Activated naive CD8-positive, alpha-beta T cell (primary cell): ENCODE results near the gene MR1.
"Not testable (repeated sequence)": the region's sequence is repeated elsewhere in the genome, so short reads cannot be mapped to it uniquely, and the experiment has no call there.

Source experiments
- H3K27ac Mint-ChIP-seq: one replicate; pipeline ENCODE4 v1.8.0; 2021; ENCODE audit warnings: mixed read lengths
- H3K27me3 Mint-ChIP-seq: one replicate; pipeline ENCODE4 v1.8.0; 2021; ENCODE audit warnings: mixed read lengths
- H3K36me3 Mint-ChIP-seq: one replicate; pipeline ENCODE4 v1.8.0; 2021; ENCODE audit warnings: mixed read lengths
- H3K4me1 Mint-ChIP-seq: one replicate; pipeline ENCODE4 v1.8.0; 2021; ENCODE audit warnings: low read depth, mixed read lengths
- H3K4me3 Mint-ChIP-seq: one replicate; pipeline ENCODE4 v1.8.0; 2021; ENCODE audit warnings: mild to moderate bottlenecking, mixed read lengths
- H3K9me3 Mint-ChIP-seq: one replicate; pipeline ENCODE4 v1.8.0; 2021; ENCODE audit warnings: low read depth, mixed read lengths

MR1 gene

DNA sequence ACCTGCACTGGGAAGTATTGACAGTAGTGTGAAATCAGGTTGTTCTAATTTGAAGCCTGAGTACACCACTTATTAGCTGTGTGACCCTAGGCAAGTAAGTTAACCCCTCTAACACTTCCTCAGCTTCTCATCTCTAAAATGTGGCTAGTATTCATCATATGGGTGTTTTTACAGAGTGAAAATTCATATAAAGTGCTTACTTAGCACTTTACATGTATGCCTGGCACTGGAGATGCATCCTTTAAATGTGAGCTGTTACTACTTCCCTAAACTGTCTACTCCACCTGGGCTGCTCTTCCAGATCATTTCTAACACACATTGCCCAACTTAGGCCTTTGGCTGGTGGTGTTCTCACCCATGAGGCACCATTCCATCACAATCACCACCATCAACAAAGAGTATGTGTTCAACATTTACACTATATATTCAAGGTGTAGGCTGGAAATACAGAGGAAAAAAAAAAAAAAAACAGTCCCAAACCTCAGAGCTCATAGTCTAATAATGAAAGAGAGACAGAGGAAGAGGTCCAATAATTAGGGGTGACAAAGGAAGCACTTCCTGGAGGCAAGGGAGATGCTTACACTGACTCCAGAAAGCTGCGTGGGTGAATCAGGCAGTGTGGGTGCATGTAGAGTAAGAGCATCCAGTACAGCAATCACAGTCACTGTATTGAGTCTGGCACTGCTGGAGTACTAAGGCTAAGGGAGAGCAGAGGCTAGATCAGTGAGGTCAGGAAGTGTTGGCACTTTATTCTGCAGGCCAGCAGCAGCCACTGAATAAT, 14.7 kb upstream of the MR1 start:
- Mint-ChIP-seq H3K9me3 (no peaks in the 10 kb centered on the region), H3K4me1 (peaks cover 41% of the 10 kb centered on the region), H3K4me3 (peak overlapping the region; percentile 30), H3K27me3 (no peaks in the 10 kb centered on the region), H3K27ac (peak overlapping the region; percentile 74), H3K36me3 (peaks cover 10% of the 10 kb centered on the region)

DNA sequence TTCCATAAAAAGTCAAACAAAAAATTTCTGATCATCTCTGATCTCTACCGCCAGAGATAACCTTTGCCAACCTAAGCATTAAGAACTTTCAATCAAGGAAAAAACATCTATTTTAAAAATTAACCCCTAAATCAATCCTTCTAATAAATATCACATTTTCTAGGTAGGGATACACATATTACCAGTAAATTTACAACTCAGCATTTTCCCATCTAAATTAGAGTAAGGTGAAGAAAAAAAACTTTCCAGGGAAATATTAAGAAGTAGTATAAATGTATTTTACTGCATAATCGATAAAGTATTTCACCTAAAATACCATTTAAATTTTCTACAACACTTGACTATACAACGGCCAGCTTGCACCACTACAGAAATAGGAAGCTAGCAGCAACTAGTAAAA, 12.6 kb upstream of the MR1 start:
- H3K27ac Mint-ChIP-seq: peak overlapping the region; percentile 97
- no peaks in the 10 kb centered on the region for H3K9me3 Mint-ChIP-seq
- H3K36me3 Mint-ChIP-seq: peaks cover 10% of the 10 kb centered on the region
- peak overlapping the region; percentile 85 for H3K4me3 Mint-ChIP-seq
- H3K27me3 Mint-ChIP-seq: peaks cover 1% of the 10 kb centered on the region
- H3K4me1 Mint-ChIP-seq: peaks cover 41% of the 10 kb centered on the region

DNA sequence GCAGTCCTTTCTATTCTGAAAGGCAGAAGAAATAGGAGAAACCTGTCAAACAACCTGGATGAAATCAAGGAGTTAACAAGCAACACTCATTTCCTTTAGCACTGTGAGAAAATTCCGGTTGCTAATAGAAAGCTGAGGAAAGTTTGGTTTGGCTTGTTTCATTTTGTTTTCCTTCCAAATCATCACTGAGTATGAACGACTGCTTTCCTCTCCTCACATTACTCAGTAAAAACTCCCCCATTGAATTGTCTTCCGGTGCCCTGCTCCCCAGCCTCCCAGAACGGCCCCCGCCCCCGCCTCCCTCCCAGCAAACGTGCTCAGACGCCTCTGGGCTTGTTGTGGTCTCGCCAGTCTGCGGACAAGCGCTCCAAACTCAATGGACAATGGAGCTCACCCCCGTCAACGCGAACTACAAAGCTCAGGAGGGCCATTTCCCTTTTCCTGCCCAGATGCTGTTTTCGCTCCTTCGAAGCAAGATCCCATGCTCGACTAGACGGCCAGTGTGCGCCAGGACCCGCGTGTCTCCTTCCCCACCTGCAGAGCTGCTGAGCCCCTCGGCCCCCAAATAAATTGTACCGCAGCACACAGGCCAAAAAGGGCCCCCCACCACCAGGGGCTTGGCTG, 11.9 kb upstream of the MR1 start:
- peak overlapping the region; percentile 85 for H3K4me3 Mint-ChIP-seq

DNA sequence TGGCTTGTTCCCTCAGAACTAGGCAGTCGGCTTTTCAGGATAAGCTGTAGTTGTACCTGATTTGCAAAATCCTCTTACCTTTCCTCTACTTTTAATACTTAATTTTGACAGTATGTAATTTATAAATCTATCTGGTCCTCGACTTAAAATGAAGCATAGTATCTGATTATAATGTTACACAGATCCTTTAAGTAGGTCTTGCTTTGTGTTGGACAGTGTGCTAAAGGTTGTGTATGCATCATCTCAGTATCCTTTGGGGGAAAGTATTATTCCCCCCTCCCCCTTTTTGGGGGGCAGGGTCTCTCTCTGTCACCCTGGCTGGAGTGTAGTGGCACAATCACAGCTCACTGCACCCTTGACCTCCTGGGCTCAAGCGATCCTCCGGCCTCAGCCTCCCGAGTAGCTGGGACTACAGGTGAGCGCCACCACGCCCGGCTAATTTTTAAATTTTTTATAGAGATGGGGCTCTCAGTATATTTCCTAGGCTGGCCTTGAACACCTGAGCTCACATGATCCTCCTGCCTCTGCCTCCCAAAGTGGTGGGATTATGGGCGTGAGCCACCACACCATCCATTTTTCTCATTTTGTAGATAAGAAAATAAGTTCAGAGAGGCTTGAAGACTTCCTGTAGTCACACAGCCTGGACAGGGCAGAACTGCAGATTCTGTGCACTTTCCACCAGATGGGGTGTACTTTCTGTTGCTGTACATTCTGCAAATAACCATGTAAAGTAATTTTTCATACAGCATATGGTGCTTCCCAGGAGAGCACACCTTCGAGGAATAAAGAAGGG, 10.3 kb upstream of the MR1 start:
- H3K4me1 Mint-ChIP-seq: peaks cover 33% of the 10 kb centered on the region
- peak overlapping the region; percentile 85 for H3K4me3 Mint-ChIP-seq
- peaks cover 4% of the 10 kb centered on the region for H3K36me3 Mint-ChIP-seq
- no peaks in the 10 kb centered on the region for H3K9me3 Mint-ChIP-seq
- peak overlapping the region; percentile 97 for H3K27ac Mint-ChIP-seq
- peaks cover 1% of the 10 kb centered on the region for H3K27me3 Mint-ChIP-seq

More for the DNA sequence above, 11.9 kb upstream of the MR1 start:
- Mint-ChIP-seq H3K27ac (peak overlapping the region; percentile 97), H3K4me1 (peaks cover 41% of the 10 kb centered on the region), H3K9me3 (no peaks in the 10 kb centered on the region), H3K36me3 (peaks cover 10% of the 10 kb centered on the region), H3K27me3 (peaks cover 1% of the 10 kb centered on the region)

DNA sequence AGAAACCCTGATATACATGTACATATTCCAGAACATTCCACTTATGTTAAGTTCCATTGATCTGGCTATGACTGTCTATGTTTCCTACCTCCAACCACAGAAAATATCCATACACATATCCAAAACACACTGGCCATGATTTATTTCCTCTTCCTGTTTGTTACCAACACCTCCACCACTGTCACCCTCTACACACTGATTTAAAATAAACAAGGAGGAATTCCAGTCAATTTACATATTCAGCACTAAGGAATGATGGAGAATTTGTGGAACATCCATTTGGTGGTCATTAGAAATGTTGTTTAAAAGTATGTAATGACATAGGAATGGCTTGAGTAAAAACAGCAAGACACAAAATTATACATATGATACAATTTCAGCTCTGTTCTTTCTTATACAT, 5.6 kb upstream of the MR1 start:
- Mint-ChIP-seq H3K9me3 (no peaks in the 10 kb centered on the region), H3K4me1 (peaks cover 10% of the 10 kb centered on the region), H3K4me3 (no peak overlapping the region)

DNA sequence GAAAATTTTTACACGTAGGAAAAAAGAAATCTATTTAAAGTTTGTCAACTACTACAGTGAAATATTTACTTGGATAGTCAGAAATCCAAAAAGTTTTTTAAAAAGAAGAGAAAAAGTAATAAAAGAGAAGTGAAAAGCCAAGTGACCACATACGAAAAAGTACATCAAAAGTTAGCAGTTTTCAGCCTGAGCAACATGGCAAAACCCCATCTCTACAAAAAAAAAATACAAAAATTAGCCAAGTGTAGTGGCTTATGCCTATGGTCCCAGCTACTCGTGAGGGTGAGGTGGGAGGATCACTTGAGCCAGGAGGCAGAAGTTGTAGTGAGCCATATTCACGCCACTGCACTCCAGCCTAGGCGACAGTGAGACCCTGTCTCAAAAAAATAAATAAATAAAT, 5.2 kb upstream of the MR1 start:
- no peaks in the 10 kb centered on the region for H3K9me3 Mint-ChIP-seq
- H3K27me3 Mint-ChIP-seq: peaks cover 1% of the 10 kb centered on the region
- peaks cover 11% of the 10 kb centered on the region for H3K4me1 Mint-ChIP-seq
- H3K4me3 Mint-ChIP-seq: no peak overlapping the region
- no peak overlapping the region for H3K27ac Mint-ChIP-seq
- no peaks in the 10 kb centered on the region for H3K36me3 Mint-ChIP-seq

More for the DNA sequence above, 5.6 kb upstream of the MR1 start:
- H3K27ac Mint-ChIP-seq: no peak overlapping the region
- H3K36me3 Mint-ChIP-seq: no peaks in the 10 kb centered on the region
- H3K27me3 Mint-ChIP-seq: peaks cover 1% of the 10 kb centered on the region

DNA sequence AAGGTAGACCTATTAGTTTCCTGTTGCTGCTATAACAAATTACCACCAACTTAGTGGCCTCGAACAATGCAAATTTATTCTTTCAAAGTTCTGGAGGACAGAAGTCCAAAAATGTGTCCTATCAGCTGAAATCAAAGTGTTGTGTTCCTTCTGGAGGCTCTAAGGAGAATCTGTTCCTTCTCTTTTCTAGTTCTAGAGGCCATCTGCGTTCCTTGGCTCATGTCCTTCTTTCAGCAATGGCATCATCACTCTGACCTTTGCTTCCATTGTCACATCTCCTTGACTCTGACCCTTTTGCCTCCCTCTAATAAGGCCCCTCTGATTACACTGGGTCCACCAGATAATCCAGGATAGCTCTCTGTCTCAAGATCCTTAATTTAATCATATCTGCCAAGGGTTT, 1.2 kb upstream of the MR1 start:
- Mint-ChIP-seq H3K27ac (peak overlapping the region; percentile 98), H3K4me3 (no peak overlapping the region), H3K27me3 (no peaks in the 10 kb centered on the region), H3K4me1 (peaks cover 45% of the 10 kb centered on the region), H3K9me3 (no peaks in the 10 kb centered on the region), H3K36me3 (no peaks in the 10 kb centered on the region)

DNA sequence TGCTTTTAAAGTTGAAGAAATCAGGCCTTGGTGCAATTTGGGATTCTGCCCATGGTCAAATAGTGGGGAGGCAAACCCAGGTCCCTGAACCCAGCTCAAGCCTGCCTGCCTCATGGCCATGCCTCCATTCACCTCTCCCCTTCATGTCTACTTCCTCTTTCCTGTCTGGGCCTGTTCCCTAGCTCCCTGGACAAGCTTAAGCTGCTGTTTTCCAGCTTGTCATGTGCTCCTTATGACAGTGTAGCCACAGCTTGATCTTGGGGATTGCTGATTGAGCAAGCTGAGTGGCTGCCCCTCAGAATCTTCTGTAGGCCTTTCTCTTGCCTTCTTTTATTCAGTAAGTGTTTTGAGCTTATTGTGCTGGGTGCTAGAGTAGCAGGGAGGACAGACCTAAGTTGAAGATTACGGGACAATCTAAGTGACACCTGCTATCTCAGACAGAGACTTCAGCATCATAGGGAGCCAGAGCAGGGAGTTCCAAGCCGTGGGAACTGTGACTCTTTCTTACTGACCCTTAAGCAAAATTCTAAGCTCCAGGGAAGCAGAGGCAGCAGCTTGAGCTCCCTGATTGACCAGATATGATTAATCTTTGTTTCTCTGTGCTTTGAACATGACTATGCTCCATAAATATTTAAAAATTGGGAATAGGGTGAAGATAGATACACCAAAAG, 520 bp upstream of the MR1 start:
- Mint-ChIP-seq H3K4me3 (peak overlapping the region; percentile 97), H3K27me3 (no peaks in the 10 kb centered on the region), H3K27ac (peak overlapping the region; percentile 98), H3K36me3 (peaks cover under 1% of the 10 kb centered on the region), H3K9me3 (no peaks in the 10 kb centered on the region), H3K4me1 (peaks cover 51% of the 10 kb centered on the region)

DNA sequence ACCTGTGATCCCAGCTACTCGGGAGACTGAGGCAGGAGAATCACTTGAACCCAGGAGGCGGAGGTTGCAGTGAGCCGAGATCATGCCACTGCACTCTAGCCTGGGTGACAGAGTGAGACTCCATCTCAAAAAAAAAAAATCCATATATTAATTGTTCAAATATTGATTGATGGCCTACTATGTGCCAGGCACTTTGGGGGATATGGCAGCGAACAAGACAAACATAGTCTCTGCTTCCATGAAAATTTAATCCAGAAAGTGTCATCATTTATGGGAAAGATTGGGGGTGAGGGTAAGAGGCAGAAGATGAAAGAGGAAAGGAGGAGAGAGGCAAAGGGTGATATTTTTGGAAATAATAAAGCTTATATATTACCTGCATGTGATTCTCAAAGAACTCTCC, 1.4 kb downstream of the MR1 start:
- H3K27ac Mint-ChIP-seq: peak overlapping the region; percentile 54
- H3K27me3 Mint-ChIP-seq, H3K9me3 Mint-ChIP-seq, H3K36me3 Mint-ChIP-seq: not testable (repeated sequence)
- peak overlapping the region; percentile 77 for H3K4me3 Mint-ChIP-seq
- peaks cover 64% of the 10 kb centered on the region for H3K4me1 Mint-ChIP-seq

DNA sequence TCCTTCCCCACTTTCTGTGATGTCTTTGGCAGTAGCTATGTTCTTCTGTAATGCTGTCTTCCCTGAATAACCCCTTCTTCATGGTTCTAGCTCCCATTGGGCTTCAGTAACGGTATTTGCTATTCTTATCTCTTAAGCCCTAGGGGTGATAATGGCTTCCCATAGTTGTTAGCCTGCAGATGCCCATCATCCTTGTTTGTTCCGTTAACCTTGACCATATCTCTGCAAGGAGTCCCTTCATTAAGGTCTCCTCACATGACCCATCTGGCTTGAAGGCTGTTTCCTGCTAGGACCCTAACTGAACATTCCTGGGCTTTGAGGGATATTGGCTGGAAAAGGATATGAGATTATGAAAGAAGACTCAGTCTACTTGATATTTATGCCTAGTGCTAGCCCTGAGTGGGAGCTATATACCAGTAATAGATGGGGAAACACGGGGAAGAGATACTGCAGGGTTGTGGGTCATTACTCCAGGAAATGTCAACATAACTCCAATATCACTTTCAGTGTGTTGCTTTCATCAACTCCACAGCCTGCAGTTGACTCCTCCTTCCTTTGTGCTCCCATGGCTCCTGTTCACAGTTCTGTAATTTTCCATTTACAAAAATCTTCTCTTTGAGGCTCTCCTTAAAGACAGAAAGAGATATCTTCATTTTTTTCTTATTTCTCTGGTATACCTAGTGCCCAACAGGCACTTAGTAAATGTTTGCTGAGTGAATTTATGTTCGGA, 2.5 kb downstream of the MR1 start:
- Mint-ChIP-seq H3K36me3 (peaks cover 8% of the 10 kb centered on the region), H3K9me3 (no peaks in the 10 kb centered on the region), H3K27me3 (no peaks in the 10 kb centered on the region), H3K4me3 (peak overlapping the region; percentile 77), H3K27ac (peak overlapping the region; percentile 54), H3K4me1 (peaks cover 71% of the 10 kb centered on the region)

DNA sequence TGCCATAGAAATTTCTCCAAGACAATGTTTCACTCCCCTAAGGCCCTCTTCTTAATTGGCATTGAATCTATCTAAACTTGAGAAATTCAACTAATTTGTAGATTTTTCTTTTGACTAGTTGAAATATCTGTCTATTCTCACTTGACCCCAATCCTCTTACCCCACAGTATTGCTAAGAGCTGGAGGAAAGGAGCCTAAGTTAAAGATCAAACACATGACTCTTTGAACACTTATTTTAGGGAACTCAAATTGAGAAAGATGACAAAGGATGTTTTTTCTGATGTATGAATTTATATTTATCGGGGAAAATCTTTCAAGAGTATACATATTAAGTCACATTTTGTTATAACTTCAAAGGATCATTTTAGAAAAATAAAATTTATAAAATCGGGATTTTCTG, 3.6 kb downstream of the MR1 start:
- no peaks in the 10 kb centered on the region for H3K27me3 Mint-ChIP-seq
- H3K9me3 Mint-ChIP-seq: no peaks in the 10 kb centered on the region
- H3K27ac Mint-ChIP-seq: no peak overlapping the region
- no peak overlapping the region for H3K4me3 Mint-ChIP-seq
- H3K4me1 Mint-ChIP-seq: peaks cover 76% of the 10 kb centered on the region
- H3K36me3 Mint-ChIP-seq: peaks cover 8% of the 10 kb centered on the region

DNA sequence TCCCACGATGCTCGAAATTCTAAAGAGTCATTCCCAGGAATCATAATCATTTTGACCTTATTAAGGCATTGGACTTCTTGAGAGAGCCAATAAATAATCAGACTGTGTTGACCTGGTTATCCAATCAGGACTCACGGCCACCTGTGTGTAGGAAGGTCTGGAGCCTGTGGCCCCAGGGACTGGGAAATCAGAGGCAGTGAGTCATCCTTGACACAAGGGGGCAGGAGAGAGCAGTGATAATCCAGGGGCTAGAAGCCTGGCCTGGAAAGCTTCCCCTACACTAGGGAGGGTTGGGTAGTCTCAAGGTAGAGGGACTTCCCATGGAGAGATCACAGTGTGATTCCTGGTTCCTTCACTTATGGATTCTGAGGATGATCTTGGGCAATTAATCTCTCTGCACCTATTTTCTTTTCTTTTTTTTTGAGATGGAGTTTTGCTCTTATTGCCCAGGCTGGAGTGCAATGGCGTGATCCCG, 4.7 kb downstream of the MR1 start:
- Mint-ChIP-seq H3K27ac (peak overlapping the region; percentile 43), H3K9me3 (no peaks in the 10 kb centered on the region), H3K4me3 (peak overlapping the region; percentile 36), H3K4me1 (peaks cover 75% of the 10 kb centered on the region), H3K27me3 (no peaks in the 10 kb centered on the region), H3K36me3 (peaks cover 8% of the 10 kb centered on the region)

DNA sequence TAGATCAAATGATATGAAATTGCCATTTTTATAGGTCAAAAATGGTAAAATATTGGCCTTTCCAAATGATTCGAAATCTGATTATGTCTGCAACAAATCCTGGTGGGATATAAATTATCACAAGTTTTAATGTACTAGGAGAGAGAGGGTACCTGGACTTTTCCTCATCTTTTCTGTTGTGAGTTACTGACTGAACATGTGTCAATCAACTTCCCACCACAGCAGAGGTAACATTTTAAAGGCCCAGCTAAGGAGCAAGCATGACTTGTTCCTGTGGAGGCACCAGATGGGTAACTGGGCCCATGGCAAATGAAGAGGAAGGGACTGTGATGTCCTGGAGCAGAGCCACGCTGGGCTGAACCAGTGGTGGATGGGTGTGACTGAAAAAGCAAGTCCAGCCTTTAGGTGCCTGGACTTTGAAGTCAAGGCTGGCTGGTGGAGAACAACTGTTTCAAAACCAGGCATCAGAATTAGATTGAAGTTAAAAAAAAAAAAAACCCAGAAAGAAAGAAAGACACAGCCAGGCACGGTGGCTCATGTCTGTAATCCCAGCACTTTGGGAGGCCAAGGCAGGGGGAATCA, 6.6 kb downstream of the MR1 start:
- Mint-ChIP-seq H3K4me3 (no peak overlapping the region), H3K4me1 (peaks cover 76% of the 10 kb centered on the region), H3K9me3 (no peaks in the 10 kb centered on the region), H3K27ac (peak overlapping the region; percentile 28), H3K27me3 (no peaks in the 10 kb centered on the region), H3K36me3 (peaks cover 14% of the 10 kb centered on the region)
